Adrenal gland (tissue), 12 donors: ENCODE data around the gene COX4I1. TPM values are rescaled to one million over a fixed set of nuclear protein-coding genes. Genes with fewer than 3 reads are reported as not detected.

Experiments
- DNase-seq, 7 donors: peaks; one replicate each; pipeline ENCODE4 v3.0.0-alpha.2; 2019 to 2020
- H3K27ac ChIP-seq, 5 donors: fragments of 200-600 bp; sonication (generic) in 4 of 5; 1 replicate in 3 of 5; 2 replicates in 2 of 5; pipeline versions ENCODE4 v1.5.1 to v1.8.0; 2016 to 2020; ENCODE audit warnings: mild to moderate bottlenecking in 1 of 5
- H3K27me3 ChIP-seq: fragments of 200-600 bp; 2 replicates; pipeline ENCODE4 v1.8.0; 2021
- H3K36me3 ChIP-seq, 2 donors: fragments of 200-600 bp; replicated peaks in 1 of 2; 1 replicate in 1 of 2; 2 replicates in 1 of 2; pipeline versions ENCODE4 v1.5.1 to v1.8.0; 2018 to 2022
- H3K4me1 ChIP-seq, 2 donors: fragments of 200-600 bp; replicated peaks in 1 of 2; 1 replicate in 1 of 2; 2 replicates in 1 of 2; pipeline versions ENCODE4 v1.5.1 to v1.8.0; 2018 to 2021
- H3K4me3 ChIP-seq, 4 donors: fragments of 200-600 bp; sonication (generic) in 3 of 4; one replicate each; pipeline ENCODE4 v1.5.1; 2016 to 2018
- H3K9me3 ChIP-seq, 3 donors: fragments of 200-600 bp; sonication (generic) in 1 of 3; replicated peaks in 1 of 3; 1 replicate in 2 of 3; 2 replicates in 1 of 3; pipeline versions ENCODE4 v1.5.1 to v1.8.0; 2016 to 2021
- POLR2A ChIP-seq, 2 donors: fragments of 450-650 bp; IDR thresholded peaks; one replicate each; pipeline ENCODE4 v1.6.1; 2017; ENCODE audit warnings: antibody characterized with exemption in 2 of 2, mild to moderate bottlenecking in 2 of 2, moderate library complexity in 1 of 2
- WGBS, 4 donors: extraction: QIAGEN DNeasy Blood & Tissue Kit in 2 of 4; methylation state at CpG; one replicate each; pipeline versions ENCODE4 v1.1.5 to v1.1.7; 2013 to 2017; 5-methylcytosine and 5-hydroxymethylcytosine counted together
- intact Hi-C, 2 donors: fragments of 100-400 bp; cut with DNase I; formaldehyde crosslinking; loops; one replicate each; pipeline versions ENCODE4 v1.14.1 to v1.15.0; 2022 to 2023
- polyA plus RNA-seq, 3 donors: library from polyadenylated mRNA; stranded (reverse); fragments of 200-250 nt in 2 of 3; fragments of 350-450 nt in 1 of 3; fragmentation: Illumina TruSeq in 1 of 3; extraction: RNeasy Lipid Tissue Mini Kit (QIAGEN cat#74804) in 1 of 3; gene quantifications; one replicate each; pipeline ENCODE4 v1.2.3, GENCODE V29; 2013 to 2014
- total RNA-seq, 9 donors: library from RNA; depleted of rRNA in 4 of 9; stranded (reverse); fragments of >200 nt in 4 of 9; fragments of 120-200 nt in 1 of 9; fragmentation: NEBNext Ultra II Directional in 1 of 9; extraction: Animal tissue kit (Norgen Biotek cat#: 25700) in 1 of 9; gene quantifications; one replicate each; pipeline versions ENCODE4 v1.1.0 to v1.2.4, GENCODE V29; 2013 to 2023
- TF ChIP-seq, protein P1 (sequence below), 6 experiments: fragments of 450-650 bp in 4 of 6; fragments of 200-600 bp in 2 of 6; sonication (generic) in 1 of 6; IDR thresholded peaks; 1 replicate in 5 of 6; 2 replicates in 1 of 6; pipeline versions ENCODE4 v1.5.1 to v1.8.0; 2016 to 2021; ENCODE audit warnings: antibody characterized with exemption in 6 of 6, mild to moderate bottlenecking in 2 of 6, moderate library complexity in 1 of 6
- donor health status: healthy with polysubstance abuse.
- donor health status: Bipolar disorder and iron deficiency.
- donor health status: DM: yes; HTN: yes; CAD: no.
- donor health status: DM: no; HTN: no; CAD: no.
- donor health status: DM: no; HTN: no; CAD: no.
- donor health status: DM: yes; HTN: yes; CAD: no.

COX4I1 gene
- total and polyA plus RNA-seq, 12 donors = 466 to 1,628 (median 536) TPM

DNA sequence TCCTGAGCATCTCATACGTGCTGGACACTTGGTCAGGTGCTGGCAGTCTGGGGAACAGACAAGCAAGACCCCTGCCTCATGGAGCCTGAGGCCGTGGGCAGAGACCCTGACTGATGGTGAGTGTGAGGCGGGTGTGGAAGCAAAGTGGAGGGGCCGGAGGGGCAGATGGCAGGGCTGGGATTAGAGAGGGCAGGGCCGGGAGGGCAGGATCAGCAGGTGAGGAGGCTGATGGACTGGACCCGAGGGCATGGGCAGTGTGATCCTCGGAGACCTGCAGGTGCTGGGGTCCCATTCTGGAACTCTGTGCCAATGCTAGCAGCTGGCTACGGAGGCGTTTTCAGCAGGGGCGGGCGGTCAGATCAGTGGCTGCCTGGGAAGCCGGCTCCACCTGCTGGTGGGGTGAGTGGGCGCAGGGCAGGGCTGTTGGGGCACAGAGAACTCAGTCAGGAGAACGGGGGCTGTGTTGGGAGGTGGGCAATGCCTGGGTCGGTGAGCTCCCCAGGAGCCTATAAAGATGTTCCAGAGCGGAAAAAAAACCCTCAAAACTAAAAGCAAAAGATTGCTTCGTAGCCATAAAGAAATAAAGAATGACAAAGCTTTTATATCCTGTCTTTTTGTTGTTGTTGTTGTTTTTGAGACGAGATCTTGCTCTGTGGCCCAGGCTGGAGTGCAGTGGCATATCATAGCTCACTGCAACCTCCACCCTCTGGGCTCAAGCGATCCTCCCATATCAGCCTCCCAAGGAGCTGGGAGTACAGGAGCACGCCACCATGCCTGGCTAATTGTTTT lies 39.7 kb upstream of the COX4I1 start:
- intact Hi-C loops = no loop called here
- Histone ChIP-seq H3K9me3 (no peaks in the 10 kb centered on the region), H3K36me3 (no peaks in the 10 kb centered on the region), H3K27me3 (peaks cover 6% of the 10 kb centered on the region), H3K4me3 (no peak overlapping the region), H3K4me1 (no peaks in the 10 kb centered on the region), H3K27ac (no peak overlapping the region)
- TF ChIP-seq, protein P1, sequence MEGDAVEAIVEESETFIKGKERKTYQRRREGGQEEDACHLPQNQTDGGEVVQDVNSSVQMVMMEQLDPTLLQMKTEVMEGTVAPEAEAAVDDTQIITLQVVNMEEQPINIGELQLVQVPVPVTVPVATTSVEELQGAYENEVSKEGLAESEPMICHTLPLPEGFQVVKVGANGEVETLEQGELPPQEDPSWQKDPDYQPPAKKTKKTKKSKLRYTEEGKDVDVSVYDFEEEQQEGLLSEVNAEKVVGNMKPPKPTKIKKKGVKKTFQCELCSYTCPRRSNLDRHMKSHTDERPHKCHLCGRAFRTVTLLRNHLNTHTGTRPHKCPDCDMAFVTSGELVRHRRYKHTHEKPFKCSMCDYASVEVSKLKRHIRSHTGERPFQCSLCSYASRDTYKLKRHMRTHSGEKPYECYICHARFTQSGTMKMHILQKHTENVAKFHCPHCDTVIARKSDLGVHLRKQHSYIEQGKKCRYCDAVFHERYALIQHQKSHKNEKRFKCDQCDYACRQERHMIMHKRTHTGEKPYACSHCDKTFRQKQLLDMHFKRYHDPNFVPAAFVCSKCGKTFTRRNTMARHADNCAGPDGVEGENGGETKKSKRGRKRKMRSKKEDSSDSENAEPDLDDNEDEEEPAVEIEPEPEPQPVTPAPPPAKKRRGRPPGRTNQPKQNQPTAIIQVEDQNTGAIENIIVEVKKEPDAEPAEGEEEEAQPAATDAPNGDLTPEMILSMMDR (IDR thresholded peaks at IDR 0.05) = peak in 3 of 6 experiments; percentile 9 to 34 (median 13)
- no peak for TF ChIP-seq POLR2A (IDR thresholded peaks at IDR 0.05)
- 56 to 58% (median 56%) methylated on average over 16 to 20 of the region's 20 CpGs for WGBS, 4 donors
- DNase-seq = peak in 1 of 7 donors; percentile 28

GRCh38 chr16:85761861-85762260 lies 37.6 kb upstream of the COX4I1 start:
- H3K27me3 ChIP-seq = peaks cover 6% of the 10 kb centered on the region
- no peaks in the 10 kb centered on the region for H3K36me3 ChIP-seq
- TF ChIP-seq, protein P1 (IDR thresholded peaks at IDR 0.05) = no peak
- no peak for TF ChIP-seq POLR2A (IDR thresholded peaks at IDR 0.05)
- H3K9me3 ChIP-seq = no peaks in the 10 kb centered on the region
- no peak overlapping the region for H3K27ac ChIP-seq
- no peaks in the 10 kb centered on the region for H3K4me1 ChIP-seq
- H3K4me3 ChIP-seq = no peak overlapping the region
- 53 to 76% (median 67%) methylated on average over 6 of the region's 6 CpGs for WGBS, 4 donors
- intact Hi-C loops = no loop called here
- no peak for DNase-seq

DNA sequence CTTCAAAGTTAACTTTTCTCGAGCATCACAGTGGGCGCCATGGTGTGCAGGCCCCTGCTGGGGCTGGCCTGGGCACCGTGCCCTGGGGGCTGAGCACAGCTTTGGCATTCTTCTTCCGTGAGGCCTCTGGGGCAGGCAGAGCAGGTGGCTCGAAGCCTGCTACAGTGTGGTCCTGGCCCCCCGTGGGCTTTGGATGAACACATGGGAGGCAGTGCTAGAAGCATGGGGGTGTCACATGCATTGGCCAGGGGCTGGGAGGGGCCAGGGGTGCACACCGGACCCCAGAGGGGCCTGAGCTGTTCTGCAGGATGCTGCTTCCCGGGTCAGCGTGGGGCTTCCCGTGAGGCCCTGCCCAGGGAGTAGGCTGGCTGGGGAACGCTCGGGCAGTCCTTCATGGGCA lies 36.5 kb upstream of the COX4I1 start:
- Histone ChIP-seq H3K4me3 (no peak overlapping the region), H3K4me1 (no peaks in the 10 kb centered on the region), H3K9me3 (no peaks in the 10 kb centered on the region), H3K27ac (no peak overlapping the region), H3K36me3 (no peaks in the 10 kb centered on the region), H3K27me3 (peaks cover 6% of the 10 kb centered on the region)
- 80 to 91% (median 81%) methylated on average over 7 to 12 of the region's 12 CpGs; no CpG with 5 or more reads in 1 of the 4 donors for WGBS, 4 donors
- no peak for TF ChIP-seq POLR2A (IDR thresholded peaks at IDR 0.05)
- TF ChIP-seq, protein P1 (IDR thresholded peaks at IDR 0.05) = no peak
- no peak for DNase-seq
- intact Hi-C loops = no loop called here

- no peak overlapping the region for H3K27ac ChIP-seq
- no peaks in the 10 kb centered on the region for H3K36me3 ChIP-seq
- no peaks in the 10 kb centered on the region for H3K4me1 ChIP-seq
- H3K9me3 ChIP-seq = no peaks in the 10 kb centered on the region
- intact Hi-C loops = no loop called here
- 49 to 87% (median 82%) methylated on average over 2 of the region's 2 CpGs for WGBS, 4 donors
- TF ChIP-seq POLR2A (IDR thresholded peaks at IDR 0.05) = no peak
- TF ChIP-seq, protein P1 (IDR thresholded peaks at IDR 0.05) = no peak
- H3K27me3 ChIP-seq = peaks cover 6% of the 10 kb centered on the region
- H3K4me3 ChIP-seq = no peak overlapping the region
- no peak for DNase-seq
These were observed 35.9 kb upstream of the COX4I1 start for GRCh38 chr16:85763616-85764015.
